ENCODE results near the gene NCK1. TPM values are rescaled to one million over a fixed set of nuclear protein-coding genes. Genes with fewer than 3 reads are reported as not detected.

The NCK1 gene
- total and polyA plus RNA-seq, 9 of the 15 experiments (the other 6 are each of a cell fraction or from before 2014, with no cell fraction given), result 17.3 to 30.5 (median 25.0) TPM

GRCh38 chr3:136899622-136900158, 37.7 kb downstream of the NCK1 start (continued):
- TF ChIP-seq ZNF518B (CRISPR knock-in tag; IDR thresholded peaks at IDR 0.05), result no peak
- TF ChIP-seq TCF7 (IDR thresholded peaks at IDR 0.05; ENCODE audit: borderline replicate concordance), result 0 out of 2 replicates have a peak, but pooled peaks have one; percentile 77
- TF ChIP-seq RAD21 (CRISPR knock-in tag; conservative IDR thresholded peaks at IDR 0.05 in 1 of 2, IDR thresholded peaks at IDR 0.05 in 1 of 2), result no peak
- TF ChIP-seq POU5F1 (IDR thresholded peaks at IDR 0.05; ENCODE audit: borderline replicate concordance, low read depth, low read length, partially characterized antibody), result no peak
- peak; percentile 52; the same call in 1 of the 2 replicates for TF ChIP-seq SMAD4 (CRISPR knock-in tag; conservative IDR thresholded peaks at IDR 0.05)
- no peak for TF ChIP-seq ELF2 (CRISPR knock-in tag; IDR thresholded peaks at IDR 0.05)
- no peak for TF ChIP-seq POLR2AphosphoS2 (IDR thresholded peaks at IDR 0.05; ENCODE audit: low read length)
- no peak for TF ChIP-seq U2AF2 (optimal IDR thresholded peaks at IDR 0.05; ENCODE audit: low read depth, low read length)
- TF ChIP-seq SUPT5H (IDR thresholded peaks at IDR 0.05), result no peak
- TF ChIP-seq GMEB1 (CRISPR knock-in tag; IDR thresholded peaks at IDR 0.05), result no peak
- no peak for TF ChIP-seq SIN3B (IDR thresholded peaks at IDR 0.05; ENCODE audit: low read depth)
- TF ChIP-seq RBM14 (IDR thresholded peaks at IDR 0.05; ENCODE audit: borderline replicate concordance, insufficient read depth, low read depth, low read length), result no peak
- peak; percentile 95 for TF ChIP-seq CBFA2T2 (conservative IDR thresholded peaks at IDR 0.05)
- no peak for TF ChIP-seq HDAC8 (tag; IDR thresholded peaks at IDR 0.05)
- no peak for TF ChIP-seq NR2F6 (CRISPR knock-in tag; IDR thresholded peaks at IDR 0.05)
- TF ChIP-seq SPI1 (IDR thresholded peaks at IDR 0.05; ENCODE audit: borderline replicate concordance, low read depth, low read length), result no peak
- no peak for TF ChIP-seq SNIP1 (IDR thresholded peaks at IDR 0.05; ENCODE audit: low read depth)
- no peak for TF ChIP-seq KDM4B (IDR thresholded peaks at IDR 0.05; ENCODE audit: borderline replicate concordance in 2 of 2, low read depth in 1 of 2)
- no peak for TF ChIP-seq PPARD (CRISPR knock-in tag; IDR thresholded peaks at IDR 0.05)
- no peak for TF ChIP-seq THRB (CRISPR knock-in tag; conservative IDR thresholded peaks at IDR 0.05)
- TF ChIP-seq NR0B1 (IDR thresholded peaks at IDR 0.05; ENCODE audit: partially characterized antibody), result no peak
- no peak for TF ChIP-seq ELF4 (CRISPR knock-in tag; IDR thresholded peaks at IDR 0.05)
